IPS-NIHi11 (cell line): Measurements from ENCODE around the gene NCLN.
A peak's percentile ranks its signal among the peaks of the same experiment; 100 is the strongest.
"Not testable (repeated sequence)": the region's sequence is repeated elsewhere in the genome, so short reads cannot be mapped to it uniquely, and the experiment has no call there.

Experiments
- DNase-seq: peaks from one replicate; pipeline ENCODE4 v3.0.0; 2012; ENCODE audit warnings: mixed read lengths, low spot score

NCLN gene

GRCh38 chr19:3154957-3155736 is 30.6 kb upstream of the NCLN start:
- DNase-seq, result no peak

DNA sequence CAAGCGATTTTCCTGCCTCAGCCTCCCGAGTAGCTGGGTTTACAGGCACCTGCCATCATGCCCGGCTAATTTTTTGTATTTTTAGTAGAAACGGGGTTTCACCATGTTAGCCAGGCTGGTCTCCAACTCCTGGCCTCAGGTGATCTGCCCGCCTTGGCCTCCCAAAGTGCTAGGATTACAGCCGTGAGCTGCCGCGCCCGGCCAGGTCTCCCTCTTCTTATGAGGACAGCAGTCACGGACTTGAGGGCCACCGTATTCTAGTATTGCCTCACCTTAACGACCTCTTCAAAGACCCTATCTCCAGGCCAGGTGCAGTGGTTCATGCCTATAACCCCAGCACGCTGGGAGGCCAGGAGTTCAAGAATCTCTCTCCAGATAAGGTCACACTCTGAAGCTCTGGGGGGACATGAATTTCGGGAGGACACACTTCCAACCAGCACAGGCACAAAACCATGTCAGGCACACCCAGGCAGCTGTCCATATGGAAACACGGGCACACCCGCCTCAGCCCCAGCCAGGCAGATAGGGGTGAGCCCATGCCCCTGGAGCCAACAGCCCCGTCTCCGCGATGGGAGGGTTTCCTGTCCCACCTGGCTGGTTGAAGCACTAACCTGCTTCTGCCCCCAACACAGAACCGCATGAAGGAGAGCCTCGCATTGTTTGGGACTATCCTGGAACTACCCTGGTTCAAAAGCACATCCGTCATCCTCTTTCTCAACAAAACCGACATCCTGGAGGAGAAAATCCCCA is 28.5 kb upstream of the NCLN start:
- peak; percentile 4 for DNase-seq

- no peak for DNase-seq
Observed at GRCh38 chr19:3159565-3159964, 26.2 kb upstream of the NCLN start.

DNA sequence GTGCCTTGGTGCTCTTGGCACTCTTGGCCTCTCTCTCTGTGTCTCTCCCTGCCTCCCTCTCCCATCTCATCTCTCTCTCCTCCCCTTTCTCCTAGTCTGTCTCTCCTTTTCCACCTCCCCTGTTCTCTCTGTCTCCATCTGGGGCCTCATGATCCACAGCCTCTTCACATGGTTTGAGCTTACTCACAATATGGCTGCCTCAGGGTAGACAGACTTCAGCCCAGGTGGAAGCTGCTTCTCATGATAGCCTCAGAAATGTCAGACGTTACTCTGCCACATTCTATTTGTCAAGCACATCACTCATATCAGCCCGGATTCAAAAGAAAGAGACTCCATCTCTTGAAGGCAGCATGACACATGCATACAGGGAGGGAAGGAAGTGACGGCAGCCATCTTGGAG is 25.5 kb upstream of the NCLN start:
- no peak for DNase-seq

DNA sequence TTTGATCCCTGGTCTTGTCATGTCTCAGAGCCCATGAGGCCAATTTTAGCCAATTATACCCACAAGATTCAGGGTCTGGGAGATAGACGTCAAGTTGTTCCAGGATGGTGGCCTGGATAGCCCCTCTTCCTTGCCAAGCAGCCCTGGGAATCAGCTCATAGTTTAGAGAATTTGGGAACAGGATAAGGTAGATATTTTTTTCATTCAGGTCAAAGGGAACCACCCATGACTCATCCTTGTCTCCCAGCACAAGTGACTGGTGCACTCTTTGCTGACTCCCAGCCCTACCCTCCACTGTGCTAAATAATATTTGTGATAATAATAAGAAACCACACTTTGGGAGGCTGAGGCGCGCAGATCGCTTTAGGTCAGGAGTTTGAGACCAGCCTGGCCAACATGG is 24.3 kb upstream of the NCLN start:
- DNase-seq, result no peak

GRCh38 chr19:3162418-3163229 is 23.1 kb upstream of the NCLN start:
- DNase-seq, result peak; percentile 43

DNA sequence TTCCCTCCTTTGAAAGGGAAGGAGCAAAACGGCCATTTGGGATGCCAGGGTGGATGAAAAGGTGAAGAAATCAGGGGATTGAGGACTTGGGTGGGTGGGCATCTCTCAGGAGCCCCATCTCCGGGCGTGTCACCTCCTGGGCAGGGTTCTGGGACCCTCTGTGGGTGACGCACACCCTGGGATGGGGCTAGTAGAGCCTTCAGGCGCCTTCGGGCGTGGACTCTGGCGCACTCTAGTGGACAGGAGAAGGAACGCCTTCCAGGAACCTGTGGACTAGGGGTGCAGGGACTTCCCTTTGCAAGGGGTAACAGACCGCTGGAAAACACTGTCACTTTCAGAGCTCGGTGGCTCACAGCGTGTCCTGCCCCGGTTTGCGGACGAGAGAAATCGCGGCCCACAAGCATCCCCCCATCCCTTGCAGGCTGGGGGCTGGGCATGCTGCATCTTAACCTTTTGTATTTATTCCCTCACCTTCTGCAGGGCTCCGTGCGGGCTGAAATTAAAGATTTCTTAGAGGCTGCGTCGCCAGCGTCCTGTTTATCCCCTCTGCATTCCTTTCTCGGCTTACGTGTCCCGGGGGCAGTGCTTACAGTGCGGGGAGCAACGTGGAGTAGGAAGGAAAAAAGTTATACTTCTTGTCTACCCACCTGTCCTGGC is 22.4 kb upstream of the NCLN start:
- DNase-seq, result peak; percentile 96

GRCh38 chr19:3163943-3164342 is 21.8 kb upstream of the NCLN start:
- no peak for DNase-seq

DNA sequence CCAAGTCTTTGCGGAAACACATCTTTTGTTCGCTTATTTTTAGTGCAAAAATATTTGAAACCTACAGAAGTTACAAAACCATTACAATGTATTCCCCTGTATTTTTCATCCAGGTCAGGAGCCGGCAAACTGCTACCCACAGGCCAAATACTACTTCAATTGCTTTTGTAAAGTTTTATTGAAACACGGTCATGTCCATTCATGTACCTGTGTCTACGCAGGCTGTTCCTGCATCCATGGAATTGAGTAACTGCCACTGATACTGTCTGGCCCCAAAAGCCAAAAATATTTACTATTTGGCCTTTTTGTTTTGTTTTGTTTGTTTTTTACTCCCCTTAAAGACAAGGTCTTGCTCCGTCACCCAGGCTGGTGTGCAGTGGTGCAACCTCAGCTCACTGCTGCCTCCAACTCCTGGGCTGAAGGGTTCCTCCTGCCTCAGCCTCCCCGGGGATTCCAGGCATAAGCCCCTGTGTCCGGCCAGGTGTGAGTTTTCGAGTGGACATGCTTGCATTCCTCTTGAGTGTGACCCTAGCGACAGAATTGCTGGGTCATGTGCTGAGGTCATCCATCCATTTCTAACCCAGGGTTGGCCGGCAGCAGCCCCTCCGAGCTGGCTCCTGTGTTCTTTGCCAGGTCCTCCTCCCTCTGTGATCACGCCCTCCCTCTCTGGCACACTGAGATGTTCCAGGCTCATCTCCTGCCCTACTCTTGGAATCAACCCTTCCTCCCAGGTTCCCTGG is 18.0 kb upstream of the NCLN start:
- DNase-seq, result peak; percentile 4

DNA sequence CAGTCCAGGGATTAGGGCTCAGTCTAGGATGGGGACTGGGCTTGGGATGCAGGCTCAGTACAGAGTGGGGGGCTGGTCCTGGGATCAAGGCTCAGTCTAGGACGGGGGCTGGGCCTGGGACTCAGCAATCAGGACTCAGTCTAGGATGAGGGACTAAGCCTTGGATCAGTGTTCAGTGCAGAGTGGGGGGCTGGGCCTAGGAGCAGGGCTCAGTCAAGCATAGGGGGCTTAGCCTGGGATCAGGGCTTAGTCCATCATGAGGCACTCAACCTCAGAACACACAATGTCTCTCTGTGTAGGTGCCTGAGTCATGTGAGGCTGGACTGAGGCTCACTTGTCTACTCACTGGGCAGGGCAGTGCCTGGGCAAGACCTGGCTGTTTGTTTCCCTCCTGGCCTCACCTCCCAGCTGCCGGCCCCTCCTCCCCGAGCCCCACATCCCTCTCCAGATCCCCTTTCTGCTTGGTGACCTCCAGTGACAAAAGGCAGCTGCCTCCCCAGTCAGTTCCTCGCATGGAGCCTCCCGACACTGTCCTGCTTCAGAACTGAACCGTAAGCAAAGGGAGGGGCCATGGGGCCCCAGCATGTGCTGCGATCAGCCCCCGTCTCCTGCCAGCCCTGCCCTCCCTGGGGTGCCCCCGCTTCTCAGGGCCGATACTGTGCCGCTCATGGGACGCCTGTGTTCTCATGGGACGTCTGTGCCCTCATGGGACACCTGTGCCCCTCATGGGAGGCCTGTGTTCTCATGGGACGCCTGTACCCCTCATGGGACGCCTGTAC is 13.6 kb upstream of the NCLN start:
- DNase-seq, result peak; percentile 9

GRCh38 chr19:3172673-3173000 is 13.1 kb upstream of the NCLN start:
- DNase-seq, result not testable (repeated sequence)

DNA sequence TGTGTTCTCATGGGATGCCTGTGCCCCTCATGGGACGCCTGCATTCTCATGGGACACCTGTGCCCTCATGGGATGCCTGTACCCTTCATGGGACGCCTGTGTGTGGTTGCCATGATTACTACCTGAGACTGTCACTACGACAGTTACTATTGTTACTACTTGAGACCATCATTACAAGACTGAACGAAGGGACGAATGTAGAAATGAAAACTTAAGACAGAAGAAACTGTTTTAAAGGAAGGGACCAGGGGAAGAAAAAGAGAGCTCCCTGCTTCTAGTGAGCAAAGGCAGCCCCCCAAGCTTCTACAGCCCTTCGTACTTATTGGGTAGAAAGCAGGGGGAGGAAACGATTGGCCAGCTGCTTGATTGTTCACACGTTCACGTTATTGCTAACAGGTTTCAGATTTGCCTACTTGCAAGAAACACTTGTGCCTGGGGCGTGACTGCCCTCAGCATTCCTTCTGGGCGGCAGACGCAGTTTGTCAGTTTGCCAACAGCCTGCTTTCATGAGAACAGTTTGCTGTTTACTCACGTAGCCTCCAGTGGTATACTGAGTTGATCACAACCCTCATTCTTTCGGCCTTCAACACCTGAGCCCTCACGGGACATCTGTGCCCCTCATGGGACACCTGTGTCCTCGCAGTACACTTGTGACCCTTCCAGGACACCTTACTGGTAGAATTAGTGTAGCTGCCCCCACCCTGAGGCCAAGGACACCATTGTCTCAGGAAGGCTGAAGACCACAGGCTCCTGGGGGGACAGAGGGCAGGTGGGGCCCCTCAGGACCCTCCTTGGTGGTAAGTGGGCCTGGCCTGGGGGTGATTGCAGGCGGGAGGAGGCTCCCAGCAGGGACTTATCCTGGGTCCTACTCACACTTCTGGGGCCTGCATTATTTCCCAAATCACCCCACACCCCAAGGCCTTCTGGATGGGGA is 9.7 kb upstream of the NCLN start:
- DNase-seq, result no peak

- peak; percentile 29 for DNase-seq
Observed at GRCh38 chr19:3176715-3177501, 8.8 kb upstream of the NCLN start.

GRCh38 chr19:3178377-3178972 is 7.3 kb upstream of the NCLN start, which contains the start of gene S1PR4:
S1PR4 (plus strand) TSS chr19:3178769; CDS start chr19:3178793, 24 bp downstream.
- no peak for DNase-seq

- DNase-seq, result no peak
Observed at GRCh38 chr19:3178973-3179738, 6.6 kb upstream of the NCLN start.

- no peak for DNase-seq
Observed at GRCh38 chr19:3179739-3180293, 5.9 kb upstream of the NCLN start.
